GM23248 (cell line): ENCODE measurements around the gene IL4R.
A peak's percentile ranks its signal among the peaks of the same experiment; 100 is the strongest.

Experiments
- EZH2 ChIP-seq: fragments of 200-600 bp; sonication (generic); IDR thresholded peaks from 2 replicates; pipeline ENCODE4 v1.6.1; 2018; ENCODE audit warnings: antibody characterized with exemption, mild to moderate bottlenecking; ENCODE audit not compliant: insufficient read depth, poor library complexity, severe bottlenecking
- EZH2phosphoT487 ChIP-seq: fragments of 200-600 bp; sonication (generic); IDR thresholded peaks from 2 replicates; pipeline ENCODE4 v1.6.1; 2018; ENCODE audit warnings: antibody characterized with exemption, moderate library complexity, mild to moderate bottlenecking, low read depth; ENCODE audit not compliant: insufficient read depth

GRCh38 chr16:27335349-27336053, 21.7 kb downstream of the IL4R start:
- peak; percentile 96 for TF ChIP-seq EZH2phosphoT487
- TF ChIP-seq EZH2 = no peak
